ENCODE data around the gene FBXW7.

The FBXW7 gene

DNA sequence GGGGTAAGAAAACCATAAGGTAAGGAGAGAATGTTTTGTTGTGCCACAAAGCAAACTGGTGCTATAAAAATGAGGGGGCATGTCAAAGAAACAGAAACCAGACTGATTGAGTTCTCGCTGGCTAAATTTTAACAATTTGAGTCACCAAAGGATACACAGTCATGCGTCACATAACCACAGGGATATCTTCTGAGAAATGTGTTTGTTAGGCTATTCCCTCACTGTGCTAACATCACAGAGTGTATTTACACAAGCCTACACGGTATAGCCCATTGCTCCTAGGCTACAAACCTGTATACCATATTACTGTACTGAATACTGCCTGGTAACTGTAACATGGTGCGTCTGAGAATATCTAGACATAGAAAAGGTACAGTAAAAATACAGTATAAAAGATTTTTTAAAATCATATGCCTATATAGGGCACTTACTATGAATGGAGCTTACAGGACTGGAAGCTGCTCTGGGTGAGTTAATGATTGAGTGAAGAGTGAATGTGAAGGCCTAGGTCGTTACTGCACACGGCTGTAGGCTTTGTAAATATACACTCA is 50.1 kb downstream of the FBXW7 start:
- no peaks in the 10 kb centered on the region for H3K4me1 ChIP-seq (ENCODE audit: insufficient read depth, low read length)
- H3K9me3 ChIP-seq (ENCODE audit: control insufficient read depth, insufficient read depth, low read length): peaks cover 3% of the 10 kb centered on the region; the same call in 1 of the 2 replicates
- H3K36me3 ChIP-seq (ENCODE audit: insufficient read depth, low read length): no peaks in the 10 kb centered on the region
- H3K9ac ChIP-seq (ENCODE audit: low read depth, low read length): no peak overlapping the region

GRCh38 chr4:152482211-152482610 is 53.7 kb downstream of the FBXW7 start:
- H3K36me3 ChIP-seq (ENCODE audit: insufficient read depth, low read length): no peaks in the 10 kb centered on the region
- H3K4me1 ChIP-seq (ENCODE audit: insufficient read depth, low read length): no peaks in the 10 kb centered on the region
- H3K9ac ChIP-seq (ENCODE audit: low read depth, low read length): no peak overlapping the region
- H3K9me3 ChIP-seq (ENCODE audit: control insufficient read depth, insufficient read depth, low read length): peaks cover 3% of the 10 kb centered on the region; the same call in 1 of the 2 replicates

- H3K4me1 ChIP-seq (ENCODE audit: insufficient read depth, low read length): peaks cover 3% of the 10 kb centered on the region; the same call in 1 of the 2 replicates
- H3K9me3 ChIP-seq (ENCODE audit: control insufficient read depth, insufficient read depth, low read length): peaks cover 3% of the 10 kb centered on the region; the same call in 1 of the 2 replicates
- no peak overlapping the region for H3K9ac ChIP-seq (ENCODE audit: low read depth, low read length)
- no peaks in the 10 kb centered on the region for H3K36me3 ChIP-seq (ENCODE audit: insufficient read depth, low read length)
These were observed 55.0 kb downstream of the FBXW7 start for GRCh38 chr4:152480901-152481300.

DNA sequence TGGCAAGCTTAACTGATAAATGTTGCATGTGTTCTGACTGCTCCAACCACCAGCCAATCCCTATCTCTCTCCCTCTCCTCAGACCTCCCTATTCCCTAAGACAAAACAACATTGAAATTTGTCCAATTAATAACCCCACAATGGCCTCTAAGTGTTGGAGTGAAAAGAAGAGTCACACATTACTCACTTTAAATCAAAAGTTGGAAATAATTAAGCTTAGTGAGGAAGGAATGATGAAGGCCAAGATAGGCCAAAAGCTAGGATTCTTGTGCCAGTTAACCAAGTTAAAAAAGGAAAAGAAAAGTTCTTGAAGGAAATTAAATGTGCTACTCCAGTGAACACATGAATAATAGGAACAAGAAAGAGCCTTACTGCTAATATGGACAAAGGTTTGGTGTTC is 55.6 kb downstream of the FBXW7 start:
- no peak overlapping the region for H3K9ac ChIP-seq (ENCODE audit: low read depth, low read length)
- peaks cover 3% of the 10 kb centered on the region; the same call in 1 of the 2 replicates for H3K9me3 ChIP-seq (ENCODE audit: control insufficient read depth, insufficient read depth, low read length)
- no peaks in the 10 kb centered on the region for H3K36me3 ChIP-seq (ENCODE audit: insufficient read depth, low read length)
- peaks cover 3% of the 10 kb centered on the region; the same call in 1 of the 2 replicates for H3K4me1 ChIP-seq (ENCODE audit: insufficient read depth, low read length)

DNA sequence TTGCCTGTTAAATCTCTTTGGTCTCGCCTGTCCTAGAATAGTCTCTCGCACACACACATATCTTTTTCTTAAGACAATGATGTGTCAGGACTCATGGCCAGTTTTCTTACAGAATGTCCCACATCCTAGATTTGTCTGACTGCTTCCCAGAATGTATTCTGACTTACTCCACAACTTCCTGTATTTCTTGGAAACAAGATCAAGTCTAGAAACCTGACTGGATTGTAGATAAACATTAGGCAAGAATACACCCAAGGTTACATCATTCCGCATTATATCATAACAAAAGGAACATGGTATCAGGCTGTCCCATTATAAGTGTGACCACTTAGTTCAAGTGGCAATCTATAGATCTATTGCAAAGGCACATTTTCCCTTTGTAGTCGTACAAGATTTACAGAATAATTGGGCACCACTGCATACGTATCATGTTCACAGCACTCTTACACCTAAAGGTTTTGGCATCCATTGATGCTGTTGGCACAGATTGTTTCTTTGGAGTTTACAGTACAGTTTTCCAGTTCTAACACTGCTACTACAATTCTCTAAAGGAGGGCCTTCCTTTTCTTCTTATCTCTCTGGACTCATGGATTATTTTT is 56.4 kb downstream of the FBXW7 start:
- Histone ChIP-seq H3K9ac (ENCODE audit: low read depth, low read length) (no peak overlapping the region), H3K36me3 (ENCODE audit: insufficient read depth, low read length) (no peaks in the 10 kb centered on the region), H3K4me1 (ENCODE audit: insufficient read depth, low read length) (peaks cover 3% of the 10 kb centered on the region; the same call in 1 of the 2 replicates), H3K9me3 (ENCODE audit: control insufficient read depth, insufficient read depth, low read length) (peaks cover 3% of the 10 kb centered on the region; the same call in 1 of the 2 replicates)

- Histone ChIP-seq H3K9ac (ENCODE audit: low read depth, low read length) (no peak overlapping the region), H3K4me1 (ENCODE audit: insufficient read depth, low read length) (peaks cover 3% of the 10 kb centered on the region; the same call in 1 of the 2 replicates), H3K9me3 (ENCODE audit: control insufficient read depth, insufficient read depth, low read length) (peaks cover 3% of the 10 kb centered on the region; the same call in 1 of the 2 replicates), H3K36me3 (ENCODE audit: insufficient read depth, low read length) (no peaks in the 10 kb centered on the region)
These were observed 57.2 kb downstream of the FBXW7 start for GRCh38 chr4:152478461-152479237.

DNA sequence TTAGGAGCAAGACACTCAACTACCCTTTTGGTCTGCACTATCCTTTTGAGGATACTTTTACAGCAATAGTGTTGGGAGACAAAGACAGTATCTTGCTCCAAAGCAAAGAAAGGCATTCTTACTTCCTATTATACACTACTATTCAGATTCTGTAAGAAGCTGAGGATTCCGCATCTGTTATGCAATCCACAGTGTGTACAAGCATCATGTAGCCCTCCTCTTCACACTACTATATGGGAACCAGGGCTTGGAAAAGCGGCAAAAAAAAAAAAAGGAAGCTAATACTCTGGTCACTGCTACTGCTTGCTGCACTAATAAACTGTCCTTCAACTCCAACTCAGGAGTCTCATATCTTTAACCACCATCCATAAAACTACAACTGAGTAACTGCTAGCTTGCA is 59.1 kb downstream of the FBXW7 start:
- Histone ChIP-seq H3K9me3 (ENCODE audit: control insufficient read depth, insufficient read depth, low read length) (0 out of 2 replicates have a peak, but pooled peaks cover 3% of the 10 kb centered on the region), H3K36me3 (ENCODE audit: insufficient read depth, low read length) (no peaks in the 10 kb centered on the region), H3K4me1 (ENCODE audit: insufficient read depth, low read length) (peaks cover 3% of the 10 kb centered on the region; the same call in 1 of the 2 replicates), H3K9ac (ENCODE audit: low read depth, low read length) (no peak overlapping the region)

DNA sequence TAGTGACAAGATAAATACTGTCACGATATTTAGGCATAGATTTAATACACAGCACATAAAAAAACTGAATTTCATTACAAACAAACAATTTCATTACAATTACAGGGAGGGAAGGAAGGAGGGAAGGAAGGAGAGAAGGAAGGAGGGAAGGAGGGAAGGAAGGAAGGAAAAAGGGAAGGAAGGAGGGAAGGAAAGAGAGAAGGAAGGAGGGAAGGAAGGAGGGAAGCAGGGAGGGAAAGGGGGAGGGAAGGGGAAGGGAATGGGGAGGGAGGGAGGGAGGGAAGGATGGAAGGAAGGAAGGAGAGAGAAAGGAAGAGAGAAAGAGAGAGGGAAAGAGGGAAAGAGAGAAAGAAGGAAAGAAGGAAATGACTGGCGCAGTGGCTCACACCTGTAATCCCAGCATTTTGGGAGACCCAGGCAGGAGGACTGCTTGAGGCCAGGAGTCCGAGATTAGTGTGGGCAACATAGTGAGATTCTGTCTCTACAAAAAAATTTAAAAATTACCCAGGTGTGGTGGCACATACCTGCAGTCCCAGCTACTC is 64.6 kb downstream of the FBXW7 start:
- Histone ChIP-seq H3K4me1 (ENCODE audit: insufficient read depth, low read length) (no peaks in the 10 kb centered on the region), H3K9me3 (ENCODE audit: control insufficient read depth, insufficient read depth, low read length) (no peaks in the 10 kb centered on the region), H3K9ac (ENCODE audit: low read depth, low read length) (no peak overlapping the region), H3K36me3 (ENCODE audit: insufficient read depth, low read length) (no peaks in the 10 kb centered on the region)

DNA sequence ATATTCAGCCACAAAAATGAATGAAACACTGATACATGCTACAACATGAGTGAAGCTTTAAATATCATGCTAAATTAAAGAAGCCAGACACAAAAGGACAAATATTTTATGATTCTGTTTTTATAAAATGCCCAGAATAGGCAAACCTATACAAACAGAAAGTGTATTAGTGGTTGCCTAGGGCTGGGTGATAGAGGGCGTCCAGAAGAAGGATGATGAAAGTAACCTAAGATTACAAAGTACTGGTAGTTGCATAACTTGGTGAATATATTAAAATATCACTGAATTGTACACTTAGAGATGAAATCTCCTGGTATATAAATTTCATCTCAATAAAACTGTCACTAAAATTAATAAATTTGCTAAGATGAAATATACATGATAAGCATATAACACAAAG is 67.5 kb downstream of the FBXW7 start:
- H3K9ac ChIP-seq (ENCODE audit: low read depth, low read length): no peak overlapping the region
- peaks cover 9% of the 10 kb centered on the region; the same call in 1 of the 2 replicates for H3K4me1 ChIP-seq (ENCODE audit: insufficient read depth, low read length)
- no peaks in the 10 kb centered on the region for H3K36me3 ChIP-seq (ENCODE audit: insufficient read depth, low read length)
- no peaks in the 10 kb centered on the region for H3K9me3 ChIP-seq (ENCODE audit: control insufficient read depth, insufficient read depth, low read length)

DNA sequence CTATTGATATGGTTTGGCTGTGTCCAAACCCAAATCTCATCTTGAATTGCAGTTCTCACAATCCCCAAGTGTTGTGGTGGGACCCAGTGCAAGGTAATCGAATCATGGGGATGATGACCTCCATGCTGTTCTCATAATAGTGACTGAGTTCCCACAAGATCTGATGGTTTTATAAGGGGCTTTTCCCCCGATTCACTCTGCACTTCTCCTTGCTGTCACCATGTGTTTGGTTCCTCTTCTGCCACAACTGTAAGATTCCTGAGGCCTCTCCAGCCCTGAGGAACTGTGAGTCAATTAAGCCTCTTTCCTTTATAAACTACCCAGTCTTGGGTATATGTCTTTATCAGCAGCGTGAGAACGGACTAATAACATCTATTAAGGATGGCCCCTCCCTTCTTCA is 68.8 kb downstream of the FBXW7 start:
- no peaks in the 10 kb centered on the region for H3K9me3 ChIP-seq (ENCODE audit: control insufficient read depth, insufficient read depth, low read length)
- H3K36me3 ChIP-seq (ENCODE audit: insufficient read depth, low read length): no peaks in the 10 kb centered on the region
- H3K9ac ChIP-seq (ENCODE audit: low read depth, low read length): no peak overlapping the region
- peaks cover 12% of the 10 kb centered on the region; the same call in 1 of the 2 replicates for H3K4me1 ChIP-seq (ENCODE audit: insufficient read depth, low read length)

DNA sequence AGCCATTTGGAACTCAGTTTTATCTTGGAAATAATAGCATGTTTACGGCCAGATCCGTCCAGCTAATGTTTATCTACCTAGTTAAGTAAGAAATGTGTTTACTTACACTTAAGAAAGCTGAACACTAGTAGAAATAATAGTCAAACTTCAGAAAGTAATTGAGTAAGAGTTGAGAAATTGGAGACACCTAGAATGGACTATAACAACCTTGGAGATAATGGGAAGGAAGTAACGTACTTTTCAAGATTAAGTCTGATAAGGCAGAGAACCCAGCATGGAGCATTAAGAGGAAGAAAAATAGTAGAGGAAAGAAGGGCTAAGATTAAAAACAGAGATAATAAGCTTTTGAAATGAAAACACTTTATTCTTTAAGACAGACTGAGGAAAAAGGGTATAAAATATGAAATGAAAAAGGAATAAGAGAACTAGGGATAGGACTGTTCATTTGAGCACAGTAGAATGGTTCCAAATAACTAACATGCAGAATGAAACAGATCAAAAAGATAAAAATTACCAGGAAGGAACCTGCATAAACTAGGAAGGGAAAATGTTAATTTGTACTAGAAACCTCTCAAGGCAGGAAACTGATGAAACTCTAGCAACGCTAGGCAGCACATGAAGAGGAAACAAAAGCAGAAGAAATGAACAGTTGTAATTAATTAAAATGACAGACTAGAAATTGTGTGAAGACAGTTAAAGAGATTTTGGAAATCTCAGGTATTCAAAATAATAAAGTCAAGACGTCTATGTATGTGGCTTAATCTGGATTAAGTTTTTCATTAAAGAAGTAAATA is 71.7 kb downstream of the FBXW7 start:
- no peaks in the 10 kb centered on the region for H3K9me3 ChIP-seq (ENCODE audit: control insufficient read depth, insufficient read depth, low read length)
- H3K36me3 ChIP-seq (ENCODE audit: insufficient read depth, low read length): no peaks in the 10 kb centered on the region
- no peak overlapping the region for H3K9ac ChIP-seq (ENCODE audit: low read depth, low read length)
- peaks cover 12% of the 10 kb centered on the region; the same call in 1 of the 2 replicates for H3K4me1 ChIP-seq (ENCODE audit: insufficient read depth, low read length)

GRCh38 chr4:152463562-152463961 is 72.3 kb downstream of the FBXW7 start:
- Histone ChIP-seq H3K9ac (ENCODE audit: low read depth, low read length) (no peak overlapping the region), H3K36me3 (ENCODE audit: insufficient read depth, low read length) (no peaks in the 10 kb centered on the region), H3K4me1 (ENCODE audit: insufficient read depth, low read length) (peaks cover 12% of the 10 kb centered on the region; the same call in 1 of the 2 replicates), H3K9me3 (ENCODE audit: control insufficient read depth, insufficient read depth, low read length) (no peaks in the 10 kb centered on the region)

GRCh38 chr4:152462695-152463094 is 73.2 kb downstream of the FBXW7 start:
- no peaks in the 10 kb centered on the region for H3K36me3 ChIP-seq (ENCODE audit: insufficient read depth, low read length)
- H3K9ac ChIP-seq (ENCODE audit: low read depth, low read length): no peak overlapping the region
- peaks cover 12% of the 10 kb centered on the region; the same call in 1 of the 2 replicates for H3K4me1 ChIP-seq (ENCODE audit: insufficient read depth, low read length)
- no peaks in the 10 kb centered on the region for H3K9me3 ChIP-seq (ENCODE audit: control insufficient read depth, insufficient read depth, low read length)

GRCh38 chr4:152462047-152462446 is 73.8 kb downstream of the FBXW7 start:
- Histone ChIP-seq H3K9me3 (ENCODE audit: control insufficient read depth, insufficient read depth, low read length) (no peaks in the 10 kb centered on the region), H3K36me3 (ENCODE audit: insufficient read depth, low read length) (no peaks in the 10 kb centered on the region), H3K9ac (ENCODE audit: low read depth, low read length) (no peak overlapping the region), H3K4me1 (ENCODE audit: insufficient read depth, low read length) (peaks cover 12% of the 10 kb centered on the region; the same call in 1 of the 2 replicates)

All from ES-I3 (cell line).